ENCODE data around the gene ARHGEF1. TPM values are rescaled to one million over a fixed set of nuclear protein-coding genes. Genes with fewer than 3 reads are reported as not detected.
"Not testable (repeated sequence)": the region's sequence is repeated elsewhere in the genome, so short reads cannot be mapped to it uniquely, and the experiment has no call there.

Gene ARHGEF1
- total RNA-seq, 1 donor from 2014 or later: 70.5 TPM

GRCh38 chr19:41913538-41914423, 30.8 kb downstream of the ARHGEF1 start:
- peaks cover 31% of the 10 kb centered on the region for H3K27me3 Mint-ChIP-seq (ENCODE audit: low read depth)
- no peaks in the 10 kb centered on the region for H3K9me3 Mint-ChIP-seq (ENCODE audit: low read depth)
- peak; percentile 80 for DNase-seq (ENCODE audit: low spot score)
- H3K36me3 Mint-ChIP-seq (ENCODE audit: low read depth): no peaks in the 10 kb centered on the region
- H3K4me1 Mint-ChIP-seq (ENCODE audit: low read depth): peaks cover 2% of the 10 kb centered on the region
- H3K4me3 Mint-ChIP-seq (ENCODE audit: unreplicated experiment): no peak overlapping the region
- TF ChIP-seq, protein P1, sequence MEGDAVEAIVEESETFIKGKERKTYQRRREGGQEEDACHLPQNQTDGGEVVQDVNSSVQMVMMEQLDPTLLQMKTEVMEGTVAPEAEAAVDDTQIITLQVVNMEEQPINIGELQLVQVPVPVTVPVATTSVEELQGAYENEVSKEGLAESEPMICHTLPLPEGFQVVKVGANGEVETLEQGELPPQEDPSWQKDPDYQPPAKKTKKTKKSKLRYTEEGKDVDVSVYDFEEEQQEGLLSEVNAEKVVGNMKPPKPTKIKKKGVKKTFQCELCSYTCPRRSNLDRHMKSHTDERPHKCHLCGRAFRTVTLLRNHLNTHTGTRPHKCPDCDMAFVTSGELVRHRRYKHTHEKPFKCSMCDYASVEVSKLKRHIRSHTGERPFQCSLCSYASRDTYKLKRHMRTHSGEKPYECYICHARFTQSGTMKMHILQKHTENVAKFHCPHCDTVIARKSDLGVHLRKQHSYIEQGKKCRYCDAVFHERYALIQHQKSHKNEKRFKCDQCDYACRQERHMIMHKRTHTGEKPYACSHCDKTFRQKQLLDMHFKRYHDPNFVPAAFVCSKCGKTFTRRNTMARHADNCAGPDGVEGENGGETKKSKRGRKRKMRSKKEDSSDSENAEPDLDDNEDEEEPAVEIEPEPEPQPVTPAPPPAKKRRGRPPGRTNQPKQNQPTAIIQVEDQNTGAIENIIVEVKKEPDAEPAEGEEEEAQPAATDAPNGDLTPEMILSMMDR (IDR thresholded peaks at IDR 0.05): no peak
- no peak overlapping the region for H3K27ac Mint-ChIP-seq (ENCODE audit: unreplicated experiment)

DNA sequence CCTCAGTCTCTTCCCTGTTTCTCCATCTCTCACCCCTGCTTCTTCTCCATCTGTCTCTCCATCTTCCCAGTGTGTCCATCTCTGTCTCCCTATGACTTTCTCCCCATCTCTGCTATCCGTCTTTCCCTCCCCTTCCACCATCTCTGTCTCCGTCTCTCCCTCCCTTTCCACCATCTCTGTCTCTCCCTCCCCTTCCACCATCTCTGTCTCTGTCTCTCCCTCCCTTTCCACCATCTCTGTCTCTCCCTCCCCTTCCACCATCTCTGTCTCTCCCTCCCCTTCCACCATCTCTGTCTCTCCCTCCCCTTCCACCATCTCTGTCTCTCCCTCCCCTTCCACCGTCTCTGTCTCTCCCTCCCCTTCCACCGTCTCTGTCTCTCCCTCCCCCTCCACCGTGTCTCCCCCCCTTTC, 31.4 kb downstream of the ARHGEF1 start:
- H3K4me1 Mint-ChIP-seq (ENCODE audit: low read depth); H3K9me3 Mint-ChIP-seq (ENCODE audit: low read depth); DNase-seq (ENCODE audit: low spot score); H3K36me3 Mint-ChIP-seq (ENCODE audit: low read depth); H3K27ac Mint-ChIP-seq (ENCODE audit: unreplicated experiment); H3K4me3 Mint-ChIP-seq (ENCODE audit: unreplicated experiment): not testable (repeated sequence)
- peaks cover 31% of the 10 kb centered on the region for H3K27me3 Mint-ChIP-seq (ENCODE audit: low read depth)

GRCh38 chr19:41915021-41915775, 32.2 kb downstream of the ARHGEF1 start:
- Mint-ChIP-seq H3K27me3 (ENCODE audit: low read depth) (peaks cover 31% of the 10 kb centered on the region), H3K36me3 (ENCODE audit: low read depth) (no peaks in the 10 kb centered on the region), H3K9me3 (ENCODE audit: low read depth) (no peaks in the 10 kb centered on the region), H3K4me1 (ENCODE audit: low read depth) (peaks cover 2% of the 10 kb centered on the region), H3K4me3 (ENCODE audit: unreplicated experiment) (no peak overlapping the region), H3K27ac (ENCODE audit: unreplicated experiment) (no peak overlapping the region)
- TF ChIP-seq, protein P1 (IDR thresholded peaks at IDR 0.05): no peak
- DNase-seq (ENCODE audit: low spot score): peak; percentile 86

DNA sequence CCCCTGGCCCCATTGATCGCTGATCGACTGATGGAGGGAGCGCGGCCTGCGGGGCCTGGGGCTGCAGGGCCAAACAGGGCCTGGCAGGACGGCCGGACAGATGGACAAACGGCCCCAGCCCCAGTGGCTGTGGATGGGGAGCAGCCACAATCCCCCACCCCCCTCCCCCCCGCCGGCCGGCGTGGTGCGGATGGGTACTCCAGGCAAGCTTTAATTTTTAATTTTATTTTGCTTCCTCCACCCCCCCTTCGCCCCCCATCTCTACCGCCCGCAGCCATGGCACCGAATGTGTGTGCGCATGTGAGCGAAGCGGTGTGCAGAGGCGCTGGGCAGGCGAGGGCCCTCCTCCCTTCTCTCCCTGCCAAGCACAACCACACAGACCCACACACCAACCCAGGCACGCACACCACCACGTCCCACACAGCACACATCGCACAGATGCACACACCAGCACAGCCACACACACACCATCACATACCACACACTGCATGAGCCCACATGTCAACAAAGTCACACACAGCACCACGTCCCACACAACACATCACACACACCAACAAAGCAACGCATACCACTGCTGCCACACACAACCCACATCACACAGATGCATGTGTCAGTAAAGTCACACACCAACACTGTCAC, 32.9 kb downstream of the ARHGEF1 start:
- Mint-ChIP-seq H3K9me3 (ENCODE audit: low read depth) (no peaks in the 10 kb centered on the region), H3K36me3 (ENCODE audit: low read depth) (no peaks in the 10 kb centered on the region), H3K4me1 (ENCODE audit: low read depth) (peaks cover 2% of the 10 kb centered on the region), H3K27ac (ENCODE audit: unreplicated experiment) (no peak overlapping the region), H3K4me3 (ENCODE audit: unreplicated experiment) (no peak overlapping the region), H3K27me3 (ENCODE audit: low read depth) (peaks cover 26% of the 10 kb centered on the region)
- no peak for DNase-seq (ENCODE audit: low spot score)
- TF ChIP-seq, protein P1 (IDR thresholded peaks at IDR 0.05): no peak

DNA sequence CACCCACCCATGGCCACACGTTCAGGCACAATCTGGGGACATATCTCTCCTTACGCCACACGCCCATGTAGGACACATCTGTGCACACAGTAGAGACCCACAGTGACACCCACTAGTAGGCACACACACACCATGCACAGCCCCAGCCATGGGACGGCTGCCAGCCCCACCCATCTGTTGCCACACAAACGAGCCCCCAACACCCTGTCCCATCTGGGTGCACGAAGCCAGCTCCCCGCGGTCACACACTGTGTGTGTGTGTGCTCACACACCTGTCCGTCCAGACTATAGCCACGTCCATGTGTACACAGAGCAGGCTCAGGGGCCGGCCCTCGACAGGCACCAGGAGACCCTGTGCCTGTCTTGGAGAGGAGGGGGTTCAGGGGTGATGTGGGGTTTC, 34.7 kb downstream of the ARHGEF1 start:
- Mint-ChIP-seq H3K9me3 (ENCODE audit: low read depth) (no peaks in the 10 kb centered on the region), H3K27ac (ENCODE audit: unreplicated experiment) (no peak overlapping the region), H3K4me3 (ENCODE audit: unreplicated experiment) (no peak overlapping the region), H3K27me3 (ENCODE audit: low read depth) (peaks cover 19% of the 10 kb centered on the region), H3K36me3 (ENCODE audit: low read depth) (peaks cover 2% of the 10 kb centered on the region), H3K4me1 (ENCODE audit: low read depth) (peaks cover 2% of the 10 kb centered on the region)
- DNase-seq (ENCODE audit: low spot score): no peak
- TF ChIP-seq, protein P1 (IDR thresholded peaks at IDR 0.05): no peak
